HepG2 (cell line): Measurements from ENCODE around the gene CPNE2. TPM values are rescaled to one million over a fixed set of nuclear protein-coding genes. Genes with fewer than 3 reads are reported as not detected.

Experiments
- ATAC-seq: fragments of 200-7000 bp; cut with Tn5 transposase; 3 replicates; pipeline ENCODE4 v1.9.1; 2020; ENCODE audit warnings: mild to moderate bottlenecking, moderate library complexity
- BruUV-seq: library from RNA; stranded (reverse); fragments of 400-500 nt; replicated peaks from 2 replicates; lab custom pipeline; 2021; lab: Mats Ljungman, UMichigan
- CTCF ChIA-PET: fragments of 300-600 bp; formaldehyde crosslinking; extraction: SDS; loops from one replicate; lab custom pipeline; 2021; ENCODE audit warnings: low total read pairs, inconsistent platforms, low intra/inter-chr PET ratio; lab: Yijun Ruan, JAX
- POLR2A ChIA-PET: fragments of 350-600 bp; sonication (Branson Sonifier 250); formaldehyde crosslinking; loops from one replicate; lab custom pipeline; 2020; ENCODE audit warnings: antibody characterized with exemption, inconsistent platforms; lab: Yijun Ruan, JAX
- DNase-seq: peaks from one replicate; pipeline ENCODE4 v3.0.0-alpha.2; 2015; ENCODE audit warnings: low spot score
- FAIRE-seq: peaks from 3 replicates; lab custom pipeline; 2011; peaks lifted over from hg19 to GRCh38; lab: Jason Lieb, UNC
- H2AFZ ChIP-seq: one replicate; pipeline ENCODE4 v1.6.1; 2011; ENCODE audit warnings: low read length, inconsistent platforms
- H3K27ac ChIP-seq: fragments of 300-600 bp; 3 replicates; pipeline ENCODE4 v1.8.0; 2011; ENCODE audit warnings: mixed run types, mild to moderate bottlenecking, mixed read lengths, low read length, inconsistent platforms; ENCODE audit not compliant: insufficient read depth; ENCODE audit errors: extremely low read length
- H3K27me3 ChIP-seq, 2 experiments: fragments of 200-600 bp in 1 of 2; 2 replicates in 1 of 2; 3 replicates in 1 of 2; pipeline versions ENCODE4 v1.6.0 to v1.8.0; 2011; ENCODE audit warnings: low read length in 2 of 2, mild to moderate bottlenecking in 2 of 2, moderate library complexity in 2 of 2, inconsistent platforms in 1 of 2; ENCODE audit not compliant: insufficient read depth in 2 of 2, control insufficient read depth in 1 of 2
- H3K36me3 ChIP-seq, 2 experiments: fragments of 200-600 bp in 1 of 2; replicated peaks in 1 of 2; 2 replicates in 1 of 2; 3 replicates in 1 of 2; pipeline versions ENCODE4 v1.5.1 to v1.8.0; 2011; ENCODE audit warnings: low read length in 2 of 2, inconsistent platforms in 1 of 2; ENCODE audit not compliant: insufficient read depth in 2 of 2, control insufficient read depth in 1 of 2
- H3K4me1 ChIP-seq: 2 replicates; pipeline ENCODE4 v1.5.1; 2012; ENCODE audit warnings: low read length, inconsistent platforms; ENCODE audit not compliant: insufficient read depth
- H3K4me2 ChIP-seq: 2 replicates; pipeline ENCODE4 v1.6.0; 2011; ENCODE audit warnings: low read depth, low read length, inconsistent platforms
- H3K4me3 ChIP-seq, 3 experiments: fragments of 200-600 bp in 1 of 3; sonication (generic), shearing (Covaris generic) in 1 of 3; replicated peaks in 1 of 3; 2 replicates each; pipeline ENCODE4 v1.5.1; 2011 to 2016; ENCODE audit warnings: low read length in 3 of 3, inconsistent platforms in 2 of 3, low read depth in 2 of 3, mild to moderate bottlenecking in 2 of 3, control low read depth in 1 of 3, mixed read lengths in 1 of 3; ENCODE audit not compliant: insufficient read depth in 1 of 3
- H3K79me2 ChIP-seq: one replicate; pipeline ENCODE4 v1.6.1; 2011; ENCODE audit warnings: low read length, inconsistent platforms; ENCODE audit not compliant: insufficient read depth
- H3K9ac ChIP-seq: 2 replicates; pipeline ENCODE4 v1.6.0; 2011; ENCODE audit warnings: mild to moderate bottlenecking, low read depth, low read length, inconsistent platforms; ENCODE audit not compliant: insufficient read depth
- H3K9me3 ChIP-seq: 2 replicates; pipeline ENCODE4 v1.5.1; 2012; ENCODE audit warnings: mild to moderate bottlenecking, low read length
- H4K20me1 ChIP-seq: 2 replicates; pipeline ENCODE4 v1.6.0; 2011; ENCODE audit warnings: inconsistent platforms, mild to moderate bottlenecking, low read length, moderate library complexity; ENCODE audit not compliant: insufficient read depth
- CREB1 ChIP-seq, 2 experiments: fragments of 450-650 bp in 1 of 2; IDR thresholded peaks; 2 replicates each; pipeline ENCODE4 v1.6.1; 2016 to 2017; ENCODE audit warnings: control low read depth in 1 of 2, mild to moderate bottlenecking in 1 of 2, missing compliant biosample characterization in 1 of 2, missing genetic modification characterization in 1 of 2
- DMTF1 ChIP-seq: sonication (generic); formaldehyde crosslinking; IDR thresholded peaks from 2 replicates; pipeline ENCODE4 v1.4.0; 2020; ENCODE audit warnings: mild to moderate bottlenecking, missing genetic modification reagents
- FIP1L1 ChIP-seq: fragments of 200-400 bp; formaldehyde crosslinking; IDR thresholded peaks from 2 replicates; pipeline ENCODE4 v1.6.1; 2018; ENCODE audit warnings: low read depth, mild to moderate bottlenecking, low read length, moderate library complexity, borderline replicate concordance; ENCODE audit not compliant: insufficient read depth
- HIVEP1 ChIP-seq: sonication (generic); formaldehyde crosslinking; IDR thresholded peaks from 2 replicates; pipeline ENCODE4 v1.4.0; 2020; ENCODE audit warnings: mild to moderate bottlenecking, missing genetic modification reagents
- XBP1 ChIP-seq: sonication (generic); formaldehyde crosslinking; IDR thresholded peaks from 2 replicates; pipeline ENCODE4 v1.5.0; 2020; ENCODE audit warnings: missing genetic modification reagents
- ZNF124 ChIP-seq: sonication (generic); formaldehyde crosslinking; IDR thresholded peaks from 2 replicates; pipeline ENCODE4 v1.4.0; 2020; ENCODE audit warnings: missing genetic modification reagents
- ZNF747 ChIP-seq: sonication (generic); formaldehyde crosslinking; IDR thresholded peaks from 2 replicates; pipeline ENCODE4 v1.8.1; 2023; ENCODE audit warnings: missing genetic modification reagents, mild to moderate bottlenecking, borderline replicate concordance
- WGBS: methylation state at CpG from one replicate; pipeline ENCODE4 v1.1.6; 2017; ENCODE audit warnings: low lambda C conversion rate; 5-methylcytosine and 5-hydroxymethylcytosine counted together
- in situ Hi-C: cut with HindIII; loops from 2 replicates; pipeline ENCODE4 v1.10.0; 2017; ENCODE audit warnings: low pct_unique_long_range_greater_than_20kb; ENCODE audit not compliant: extremely low pct_ligation_motif_present
- intact Hi-C: fragments of 100-400 bp; cut with micrococcal nuclease; formaldehyde crosslinking; loops from one replicate; pipeline ENCODE4 v1.10.0; 2022; ENCODE audit not compliant: unreplicated experiment
- polyA plus RNA-seq, 8 experiments: library from polyadenylated mRNA; depleted of rRNA in 3 of 8; stranded (reverse) in 7 of 8; unstranded in 1 of 8; fragments of >200 nt; fragmentation: Illumina TruSeq in 4 of 8; extraction: Trizol in 4 of 8; gene quantifications; 2 replicates each; pipeline versions ENCODE4 v1.2.1 to v1.2.3, GENCODE V29; 2011 to 2016; ENCODE audit warnings: low read depth in 4 of 8, missing spikeins in 1 of 8, mixed read lengths in 1 of 8; ENCODE audit not compliant: insufficient read depth in 1 of 8
- total RNA-seq, 5 experiments: library from RNA; depleted of rRNA; stranded (reverse); fragments of >200 nt; fragmentation: Illumina TruSeq; extraction: Trizol; gene quantifications; 2 replicates each; pipeline ENCODE4 v1.2.3, GENCODE V29; 2016; ENCODE audit warnings: low read depth in 1 of 5

CPNE2 gene
- total and polyA plus RNA-seq, 2 of the 13 experiments (the other 11 are each of a cell fraction or from before 2014, with no cell fraction given), result 10.6 to 23.3 TPM

GRCh38 chr16:57125969-57126368 is 33.6 kb downstream of the CPNE2 start:
- no peak for DNase-seq
- intact Hi-C loops, result no loop called here
- in situ Hi-C loops, result no loop called here
- Histone ChIP-seq H3K9me3 (no peaks in the 10 kb centered on the region), H3K27me3 (no peaks in the 10 kb centered on the region; a peak in 1 of 5 replicates), H3K79me2 (no peaks in the 10 kb centered on the region), H4K20me1 (no peaks in the 10 kb centered on the region), H3K27ac (no peak overlapping the region), H3K9ac (no peak overlapping the region), H2AFZ (no peak overlapping the region), H3K36me3 (no peaks in the 10 kb centered on the region), H3K4me3 (no peak overlapping the region), H3K4me1 (no peaks in the 10 kb centered on the region), H3K4me2 (no peak overlapping the region)
- no peak for ATAC-seq
- no TSS peak for BruUV-seq
- ChIA-PET CTCF (no interaction called here), POLR2A (no interaction called here)
- WGBS, result 87% methylated on average over 4 of the region's 4 CpGs
- TF ChIP-seq ZNF124 (no peak), ZNF747 (CRISPR knock-in tag) (no peak), DMTF1 (CRISPR knock-in tag) (no peak), FIP1L1 (no peak), XBP1 (CRISPR knock-in tag) (no peak)
- no peak for FAIRE-seq

GRCh38 chr16:57126411-57126810 is 34.0 kb downstream of the CPNE2 start:
- CTCF ChIA-PET, result no interaction called here

More at GRCh38 chr16:57126411-57126810, 34.0 kb downstream of the CPNE2 start:
- POLR2A ChIA-PET, result interaction anchor here (1.6 kb wide), 1 partner anchor 25 kb away, joined by 4 read pairs; no protein-coding TSS in a partner anchor
- Histone ChIP-seq H3K4me2 (no peak overlapping the region), H3K4me3 (no peak overlapping the region), H3K4me1 (no peaks in the 10 kb centered on the region), H3K27me3 (no peaks in the 10 kb centered on the region; a peak in 1 of 5 replicates), H2AFZ (no peak overlapping the region), H3K9me3 (no peaks in the 10 kb centered on the region), H3K9ac (no peak overlapping the region), H4K20me1 (no peaks in the 10 kb centered on the region), H3K36me3 (no peaks in the 10 kb centered on the region), H3K27ac (no peak overlapping the region), H3K79me2 (no peaks in the 10 kb centered on the region)
- ATAC-seq, result no peak
- no peak for FAIRE-seq
- DNase-seq, result no peak
- TF ChIP-seq CREB1 (IDR thresholded peaks at IDR 0.05), result peak; percentile 63
- TF ChIP-seq CREB1 (CRISPR knock-in tag; IDR thresholded peaks at IDR 0.05), result no peak
- no peak for TF ChIP-seq HIVEP1 (CRISPR knock-in tag)
- in situ Hi-C loops, result no loop called here
- 61% methylated on average over 4 of the region's 4 CpGs for WGBS
- BruUV-seq, result no TSS peak
- intact Hi-C loops, result no loop called here
